HUDEP-2 (cell line): Measurements from ENCODE around the gene ZNF239.
"Not testable (repeated sequence)": the region's sequence is repeated elsewhere in the genome, so short reads cannot be mapped to it uniquely, and the experiment has no call there.

ENCODE experiments used
- DNase-seq, 76 experiments: peaks; one replicate each; lab custom pipeline; 2025; ENCODE audit not compliant: unreplicated experiment in 76 of 76; lab: John Stamatoyannopoulos, UW

The ZNF239 gene

GRCh38 chr10:43574001-43574892 is at the start of gene ZNF239:
TSS of gene ZNF239 (minus strand) at chr10:43574616. CDS start at chr10:43558079, 16,537 bp downstream.
- peak in 74 of 76 experiments; percentile 16 to 91 (median 78) for DNase-seq

GRCh38 chr10:43623351-43623750 is 48.9 kb upstream of the ZNF239 start:
- DNase-seq: no peak

- DNase-seq: no peak
Measured at GRCh38 chr10:43622038-43622437, 47.6 kb upstream of the ZNF239 start.

GRCh38 chr10:43619368-43619767 is 45.0 kb upstream of the ZNF239 start:
- no peak for DNase-seq

GRCh38 chr10:43616697-43617370 is 42.4 kb upstream of the ZNF239 start:
- DNase-seq: no peak

- no peak for DNase-seq
Measured at GRCh38 chr10:43610636-43611035, 36.2 kb upstream of the ZNF239 start.

GRCh38 chr10:43607199-43607573 is 32.8 kb upstream of the ZNF239 start:
- DNase-seq: no peak

- DNase-seq: peak in 65 of 76 experiments; percentile 5 to 71 (median 44)
Measured at GRCh38 chr10:43606323-43607198, 32.1 kb upstream of the ZNF239 start, which contains the start of gene ZNF485. TSS of gene ZNF485 (plus strand) at chr10:43606438. CDS start at chr10:43607051, 613 bp downstream.

- no peak for DNase-seq
Measured at GRCh38 chr10:43605850-43606322, 31.5 kb upstream of the ZNF239 start.

GRCh38 chr10:43601576-43601975 is 27.2 kb upstream of the ZNF239 start:
- not testable (repeated sequence) for DNase-seq

GRCh38 chr10:43599333-43599732 is 24.9 kb upstream of the ZNF239 start:
- DNase-seq: no peak

GRCh38 chr10:43598446-43598845 is 24.0 kb upstream of the ZNF239 start:
- peak in 5 of 76 experiments; percentile 4 to 17 (median 5) for DNase-seq

GRCh38 chr10:43596546-43596945 is 22.1 kb upstream of the ZNF239 start:
- no peak for DNase-seq

- no peak for DNase-seq
Measured at GRCh38 chr10:43595739-43596298, 21.4 kb upstream of the ZNF239 start.

GRCh38 chr10:43594944-43595589 is 20.7 kb upstream of the ZNF239 start:
- DNase-seq: peak in 27 of 76 experiments; percentile 2 to 40 (median 19)

GRCh38 chr10:43591303-43591904 is 17.0 kb upstream of the ZNF239 start:
- DNase-seq: no peak

- not testable (repeated sequence) for DNase-seq
Measured at GRCh38 chr10:43586730-43587115, 12.3 kb upstream of the ZNF239 start.

GRCh38 chr10:43585981-43586729 is 11.7 kb upstream of the ZNF239 start:
- DNase-seq: no peak

GRCh38 chr10:43585046-43585445 is 10.6 kb upstream of the ZNF239 start:
- no peak for DNase-seq
